Sigmoid colon (tissue), 4 donors: Measurements from ENCODE around the gene SPOCK2.

Experiments used
- EP300 ChIP-seq, 4 donors: sonication (generic); formaldehyde crosslinking; IDR thresholded peaks; one replicate each; pipeline ENCODE4 v1.6.1; 2017; ENCODE audit warnings: antibody characterized with exemption in 4 of 4
- POLR2A ChIP-seq, 2 donors: fragments of 450-650 bp; IDR thresholded peaks; one replicate each; pipeline ENCODE4 v1.6.1; 2016; ENCODE audit warnings: antibody characterized with exemption in 2 of 2, mild to moderate bottlenecking in 2 of 2, moderate library complexity in 2 of 2
- POLR2AphosphoS5 ChIP-seq, 4 donors: sonication (generic); formaldehyde crosslinking; IDR thresholded peaks; one replicate each; pipeline ENCODE4 v1.6.1; 2017; ENCODE audit warnings: antibody characterized with exemption in 4 of 4
- TF ChIP-seq, protein P1 (sequence below), 4 experiments: fragments of 450-650 bp in 3 of 4; fragments of 200-600 bp in 1 of 4; IDR thresholded peaks; one replicate each; pipeline ENCODE4 v1.5.1; 2016 to 2019; ENCODE audit warnings: antibody characterized with exemption in 4 of 4, mild to moderate bottlenecking in 3 of 4, moderate library complexity in 2 of 4

DNA sequence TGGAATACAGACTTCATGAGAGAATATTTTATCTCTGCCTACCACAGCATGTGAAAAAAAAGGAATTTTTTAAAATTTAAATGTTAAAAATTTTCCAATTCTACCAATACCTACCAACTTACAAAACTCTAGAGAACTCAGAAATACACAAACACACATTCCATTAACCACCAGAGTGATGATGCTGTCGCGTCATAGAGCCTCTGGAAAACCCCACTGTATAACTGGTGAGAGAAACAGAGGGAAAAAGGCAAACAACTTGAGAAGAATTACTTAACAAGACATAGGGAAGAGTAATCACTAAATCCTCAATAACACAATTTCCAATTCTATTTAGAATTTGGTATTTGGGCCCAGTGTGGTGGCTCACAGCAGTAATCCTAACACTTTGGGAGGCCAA, 6.2 kb upstream of the SPOCK2 start:
- TF ChIP-seq, protein P1, sequence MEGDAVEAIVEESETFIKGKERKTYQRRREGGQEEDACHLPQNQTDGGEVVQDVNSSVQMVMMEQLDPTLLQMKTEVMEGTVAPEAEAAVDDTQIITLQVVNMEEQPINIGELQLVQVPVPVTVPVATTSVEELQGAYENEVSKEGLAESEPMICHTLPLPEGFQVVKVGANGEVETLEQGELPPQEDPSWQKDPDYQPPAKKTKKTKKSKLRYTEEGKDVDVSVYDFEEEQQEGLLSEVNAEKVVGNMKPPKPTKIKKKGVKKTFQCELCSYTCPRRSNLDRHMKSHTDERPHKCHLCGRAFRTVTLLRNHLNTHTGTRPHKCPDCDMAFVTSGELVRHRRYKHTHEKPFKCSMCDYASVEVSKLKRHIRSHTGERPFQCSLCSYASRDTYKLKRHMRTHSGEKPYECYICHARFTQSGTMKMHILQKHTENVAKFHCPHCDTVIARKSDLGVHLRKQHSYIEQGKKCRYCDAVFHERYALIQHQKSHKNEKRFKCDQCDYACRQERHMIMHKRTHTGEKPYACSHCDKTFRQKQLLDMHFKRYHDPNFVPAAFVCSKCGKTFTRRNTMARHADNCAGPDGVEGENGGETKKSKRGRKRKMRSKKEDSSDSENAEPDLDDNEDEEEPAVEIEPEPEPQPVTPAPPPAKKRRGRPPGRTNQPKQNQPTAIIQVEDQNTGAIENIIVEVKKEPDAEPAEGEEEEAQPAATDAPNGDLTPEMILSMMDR (IDR thresholded peaks at IDR 0.05) = no peak
- TF ChIP-seq POLR2A (IDR thresholded peaks at IDR 0.05) = no peak
- TF ChIP-seq POLR2AphosphoS5 (IDR thresholded peaks at IDR 0.05) = no peak
- no peak for TF ChIP-seq EP300 (IDR thresholded peaks at IDR 0.05)
